HG02973 (cell line): ENCODE measurements around the gene ZNF827.
A peak's percentile ranks its signal among the peaks of the same experiment; 100 is the strongest.

Experiments
- ATAC-seq: cut with Tn5 transposase; IDR thresholded peaks from one replicate; pipeline ENCODE4 v1.9.1; 2021; ENCODE audit warnings: moderate library complexity; ENCODE audit not compliant: unreplicated experiment

The ZNF827 gene, protein sequence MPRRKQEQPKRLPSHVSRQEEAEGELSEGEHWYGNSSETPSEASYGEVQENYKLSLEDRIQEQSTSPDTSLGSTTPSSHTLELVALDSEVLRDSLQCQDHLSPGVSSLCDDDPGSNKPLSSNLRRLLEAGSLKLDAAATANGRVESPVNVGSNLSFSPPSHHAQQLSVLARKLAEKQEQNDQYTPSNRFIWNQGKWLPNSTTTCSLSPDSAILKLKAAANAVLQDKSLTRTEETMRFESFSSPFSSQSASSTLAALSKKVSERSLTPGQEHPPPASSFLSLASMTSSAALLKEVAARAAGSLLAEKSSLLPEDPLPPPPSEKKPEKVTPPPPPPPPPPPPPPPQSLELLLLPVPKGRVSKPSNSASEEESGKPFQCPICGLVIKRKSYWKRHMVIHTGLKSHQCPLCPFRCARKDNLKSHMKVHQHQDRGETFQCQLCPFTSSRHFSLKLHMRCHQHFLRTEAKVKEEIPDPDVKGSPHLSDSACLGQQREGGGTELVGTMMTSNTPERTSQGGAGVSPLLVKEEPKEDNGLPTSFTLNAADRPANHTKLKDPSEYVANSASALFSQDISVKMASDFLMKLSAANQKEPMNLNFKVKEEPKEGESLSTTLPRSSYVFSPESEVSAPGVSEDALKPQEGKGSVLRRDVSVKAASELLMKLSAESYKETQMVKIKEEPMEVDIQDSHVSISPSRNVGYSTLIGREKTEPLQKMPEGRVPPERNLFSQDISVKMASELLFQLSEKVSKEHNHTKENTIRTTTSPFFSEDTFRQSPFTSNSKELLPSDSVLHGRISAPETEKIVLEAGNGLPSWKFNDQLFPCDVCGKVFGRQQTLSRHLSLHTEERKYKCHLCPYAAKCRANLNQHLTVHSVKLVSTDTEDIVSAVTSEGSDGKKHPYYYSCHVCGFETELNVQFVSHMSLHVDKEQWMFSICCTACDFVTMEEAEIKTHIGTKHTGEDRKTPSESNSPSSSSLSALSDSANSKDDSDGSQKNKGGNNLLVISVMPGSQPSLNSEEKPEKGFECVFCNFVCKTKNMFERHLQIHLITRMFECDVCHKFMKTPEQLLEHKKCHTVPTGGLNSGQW

DNA sequence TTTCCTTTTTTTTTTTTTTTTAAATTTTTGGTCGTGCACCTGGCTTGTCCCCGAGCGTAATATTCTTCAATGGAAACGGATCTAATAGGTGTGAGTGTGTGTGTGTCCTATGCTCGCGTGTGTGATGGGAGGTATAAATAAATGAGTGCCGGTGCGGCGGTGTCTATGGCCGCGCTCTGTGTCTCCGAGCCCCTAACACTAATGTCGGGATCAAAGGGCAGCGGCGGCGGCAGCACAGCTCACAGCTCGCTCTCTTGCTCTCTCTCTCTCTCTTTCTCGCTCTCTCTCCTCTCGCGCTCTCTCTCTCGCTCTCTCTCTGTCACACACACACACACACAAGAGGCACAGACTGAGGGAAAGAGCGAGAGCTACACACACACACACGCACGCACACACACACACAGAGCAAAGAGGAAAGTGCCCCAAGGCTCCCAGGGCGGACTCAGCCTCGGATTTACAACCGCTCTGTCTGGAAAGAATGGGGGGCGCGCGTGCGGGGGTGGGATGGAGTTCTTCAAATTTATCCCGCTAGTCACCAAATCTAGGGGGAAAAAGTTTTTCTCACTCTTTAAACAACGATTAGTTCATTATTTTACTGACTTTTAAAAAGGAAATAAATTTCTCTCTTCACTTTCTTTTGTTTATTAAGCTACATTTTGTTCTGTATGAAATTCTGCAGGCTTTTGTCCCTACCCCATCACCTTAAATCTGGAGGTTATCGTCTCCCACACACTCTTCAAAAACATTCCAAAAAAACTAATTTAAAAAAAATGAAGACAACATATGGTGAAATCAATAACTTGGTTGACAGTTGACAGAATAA lies at the start of gene ZNF827:
ZNF827 (minus strand) TSS at position 206 of the 823 bp plus-strand sequence. CDS start 416 bp downstream, outside the sequence.
- peak; percentile 28 for ATAC-seq

DNA sequence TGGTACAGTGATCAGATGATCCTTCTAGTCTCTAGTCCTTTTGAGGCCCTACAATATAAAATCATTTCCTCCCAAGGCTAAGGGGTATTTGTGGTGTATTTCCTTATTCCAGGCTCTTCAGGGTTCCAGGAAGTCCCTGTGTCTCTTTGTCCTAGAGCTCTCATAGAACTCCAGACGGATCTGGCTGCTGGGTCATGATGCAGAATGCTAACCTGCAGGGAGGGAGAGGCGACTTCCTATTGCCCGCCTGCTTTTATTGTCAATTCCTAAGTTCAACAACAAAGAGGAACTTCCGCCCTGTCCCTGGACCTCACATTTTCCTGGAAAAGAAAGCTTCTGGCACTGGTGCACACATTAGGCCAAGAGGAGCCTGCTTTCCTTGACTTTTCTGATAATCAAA lies 45.9 kb upstream of the ZNF827 start:
- no peak for ATAC-seq

DNA sequence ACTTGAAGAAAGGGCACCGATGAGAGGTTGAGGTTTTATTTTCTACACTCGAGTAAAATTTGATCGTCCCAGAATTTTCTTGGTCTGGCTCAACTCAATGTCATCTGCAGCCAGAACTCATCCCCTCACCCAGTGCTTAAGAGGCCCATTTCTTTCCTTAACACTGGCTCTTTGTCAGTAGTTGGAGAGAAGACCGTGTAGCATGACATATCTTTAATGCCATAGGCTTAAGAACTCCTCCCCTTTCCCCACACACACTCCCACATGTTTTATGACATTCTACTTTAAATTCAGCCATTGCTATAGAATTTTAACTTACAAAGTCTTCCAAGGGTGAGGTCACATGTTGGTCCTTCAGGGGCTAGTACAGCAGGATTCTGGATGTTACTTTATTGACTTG lies 44.2 kb upstream of the ZNF827 start:
- ATAC-seq = no peak

DNA sequence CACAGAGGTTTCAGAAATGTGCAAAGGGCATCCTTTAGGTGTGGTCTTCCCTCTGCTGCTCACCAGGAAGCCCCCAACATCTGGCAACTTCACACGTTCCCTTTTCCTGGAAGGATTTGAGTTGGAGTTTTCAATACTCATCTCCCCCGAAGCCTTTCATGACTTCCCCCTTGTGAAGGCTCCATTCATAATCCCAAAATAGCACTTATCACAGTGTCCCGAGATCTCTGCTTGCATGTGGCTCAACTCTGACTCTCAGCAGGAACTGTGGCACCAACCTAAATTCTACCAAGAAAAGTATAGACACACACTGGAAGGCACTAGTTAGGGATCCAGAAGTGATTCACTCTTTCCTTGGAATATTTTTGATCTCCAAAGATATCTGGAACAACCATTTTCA lies 40.5 kb upstream of the ZNF827 start:
- no peak for ATAC-seq

DNA sequence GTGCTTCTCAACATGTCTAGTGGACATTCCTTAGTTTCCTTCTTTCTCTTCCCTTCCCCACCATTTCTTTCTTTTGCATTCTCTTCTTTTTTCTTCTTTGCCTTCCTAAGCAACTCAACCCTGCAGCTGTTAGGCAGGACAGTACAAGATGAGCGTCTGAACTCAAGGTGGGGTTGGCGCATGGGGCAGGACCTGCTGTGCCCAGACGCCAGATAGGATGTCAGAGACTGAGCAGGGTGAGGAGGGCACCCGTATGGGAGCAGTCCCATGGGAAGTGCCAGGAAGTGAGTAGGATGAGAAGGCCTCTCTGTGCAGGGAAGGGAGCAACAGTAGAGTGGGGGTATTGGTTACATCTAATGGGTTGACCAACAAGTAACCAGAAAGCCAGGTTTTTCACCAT lies 38.1 kb upstream of the ZNF827 start:
- ATAC-seq = no peak

DNA sequence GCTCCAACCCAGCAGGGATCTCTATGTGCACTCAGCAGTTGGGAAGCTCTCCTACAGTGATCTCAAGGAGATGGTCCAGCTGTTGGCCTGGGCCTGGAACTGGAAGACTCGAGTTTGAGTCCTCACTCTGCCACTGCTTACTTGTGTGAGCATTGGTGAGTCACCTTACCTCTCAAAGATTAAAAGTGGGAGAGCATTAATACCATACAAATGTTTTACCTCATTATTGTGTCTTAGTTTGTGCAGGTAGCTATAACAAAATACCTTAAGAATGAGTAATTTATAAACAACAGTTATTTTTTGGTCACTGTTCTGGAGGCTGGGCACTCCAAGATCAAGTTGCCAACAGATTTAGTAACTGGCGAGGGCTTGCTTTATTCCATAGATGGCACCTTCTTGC lies 21.4 kb upstream of the ZNF827 start:
- ATAC-seq = no peak

DNA sequence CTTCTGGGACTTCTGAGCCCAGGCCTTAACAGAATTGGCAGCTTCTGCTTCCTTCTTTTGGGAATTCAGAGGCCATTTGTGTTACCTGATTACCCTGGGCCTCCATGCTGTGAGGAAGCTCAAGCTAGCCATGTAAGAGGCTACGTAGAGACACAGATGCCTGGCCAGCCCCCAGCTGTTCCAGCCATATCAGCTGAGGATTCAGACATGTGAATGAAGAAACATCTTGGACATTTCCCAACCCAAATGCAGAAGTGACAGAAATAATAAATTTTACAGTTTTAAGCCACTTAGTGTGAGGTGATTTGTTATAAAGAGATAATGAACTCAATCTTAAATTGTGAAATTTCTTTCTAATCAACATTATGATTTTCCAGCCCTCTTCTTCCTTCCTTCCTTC lies 18.7 kb upstream of the ZNF827 start:
- ATAC-seq = no peak

DNA sequence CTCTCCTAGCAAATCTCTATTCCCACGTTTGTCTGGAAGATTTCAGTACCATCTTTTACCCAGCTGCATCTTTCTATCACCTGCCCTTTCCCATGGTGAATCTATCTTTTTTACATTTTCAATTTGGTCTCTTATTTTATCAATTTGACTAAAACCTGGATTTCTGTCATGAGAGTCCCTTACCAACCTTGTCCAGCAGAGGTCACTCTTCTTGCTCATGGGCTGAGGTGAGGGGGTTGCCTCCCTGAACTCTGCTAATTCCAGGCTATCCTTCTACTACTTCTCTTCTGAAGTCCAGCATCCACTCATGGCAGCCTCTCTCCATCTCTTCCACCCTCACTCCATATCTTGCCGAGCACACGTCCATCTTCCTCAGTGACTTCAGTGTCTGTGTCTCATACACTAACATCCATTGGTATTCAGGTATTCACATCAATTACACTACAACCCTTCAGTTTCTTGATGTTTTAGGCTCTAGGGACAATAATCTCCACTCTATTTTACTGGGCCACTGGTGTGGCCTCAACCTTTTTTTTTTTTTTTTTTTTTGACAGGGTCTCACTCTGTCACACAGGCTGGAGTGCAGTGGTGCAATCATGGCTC lies 17.8 kb upstream of the ZNF827 start:
- ATAC-seq = no peak

DNA sequence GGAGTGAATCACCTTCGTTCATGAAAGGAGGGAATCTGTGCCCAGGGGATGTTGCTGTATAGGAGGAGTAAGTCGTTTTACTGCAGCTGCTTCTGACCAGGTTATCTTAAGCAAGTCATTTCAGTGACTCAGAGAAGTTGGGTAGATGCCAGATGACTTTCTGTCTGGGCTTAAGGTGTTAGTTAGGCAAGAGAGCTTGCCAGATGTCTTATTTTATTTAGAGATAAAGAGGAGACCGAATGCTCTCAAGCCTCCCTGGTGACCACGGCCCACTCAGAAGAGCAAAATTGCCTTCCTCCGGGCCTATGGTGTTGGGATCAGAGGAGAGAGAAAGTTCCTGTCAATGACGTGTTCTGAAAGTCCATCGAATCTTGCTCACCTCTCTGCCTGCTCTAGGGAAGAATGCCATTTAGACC lies 16.3 kb upstream of the ZNF827 start:
- ATAC-seq = no peak

DNA sequence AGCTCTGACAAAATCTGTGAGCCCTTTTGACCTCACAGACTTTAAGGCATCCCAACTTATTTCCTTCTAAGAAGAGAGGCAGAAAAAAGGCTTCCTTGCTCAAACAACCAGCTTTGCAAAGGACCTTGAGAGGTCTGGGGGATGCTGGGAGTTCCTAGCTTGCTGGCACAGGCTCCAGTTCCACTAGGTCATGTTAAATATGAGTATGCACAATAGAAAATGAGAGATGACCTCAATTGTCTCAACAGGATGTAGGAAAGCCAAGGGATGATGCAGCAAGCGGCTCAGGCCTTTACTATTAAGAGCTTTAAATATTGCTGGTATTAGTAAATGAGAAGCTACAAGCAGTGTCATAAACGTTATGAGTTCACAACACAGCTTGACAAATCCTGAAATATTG lies 13.3 kb upstream of the ZNF827 start:
- no peak for ATAC-seq

DNA sequence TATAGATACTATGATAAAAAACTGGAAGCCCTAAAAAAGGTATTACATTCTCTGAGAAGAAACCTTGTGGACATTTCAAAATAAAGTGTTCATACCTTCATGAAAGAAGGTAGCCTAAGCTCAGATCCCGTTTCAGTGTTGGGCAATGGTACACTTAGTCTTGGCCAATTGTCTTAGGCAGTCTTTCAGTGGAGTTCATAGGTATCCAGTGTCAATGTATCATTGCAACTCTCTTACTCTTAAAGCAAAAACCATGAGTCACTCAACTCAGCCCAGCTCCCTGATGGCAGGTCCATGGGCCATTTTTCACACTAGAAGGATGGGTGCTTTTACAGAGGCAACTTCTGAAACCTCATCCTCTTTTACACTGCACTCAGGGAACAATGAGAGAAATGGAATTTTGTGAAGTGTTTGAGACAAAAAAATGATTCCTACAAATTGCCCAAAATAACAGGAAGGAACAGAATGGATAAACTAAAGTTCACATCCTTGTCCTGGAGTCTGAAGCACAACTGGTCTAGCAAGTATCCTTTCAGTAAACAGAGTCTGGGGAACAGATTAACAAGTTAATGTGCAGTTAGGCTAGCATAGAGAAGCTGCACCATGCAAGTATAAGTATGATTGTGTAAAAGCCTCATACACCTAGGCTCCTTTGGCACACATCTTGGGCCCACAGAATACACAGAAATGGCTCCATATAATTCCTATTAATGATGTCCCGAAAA lies 7.0 kb upstream of the ZNF827 start:
- ATAC-seq = no peak

DNA sequence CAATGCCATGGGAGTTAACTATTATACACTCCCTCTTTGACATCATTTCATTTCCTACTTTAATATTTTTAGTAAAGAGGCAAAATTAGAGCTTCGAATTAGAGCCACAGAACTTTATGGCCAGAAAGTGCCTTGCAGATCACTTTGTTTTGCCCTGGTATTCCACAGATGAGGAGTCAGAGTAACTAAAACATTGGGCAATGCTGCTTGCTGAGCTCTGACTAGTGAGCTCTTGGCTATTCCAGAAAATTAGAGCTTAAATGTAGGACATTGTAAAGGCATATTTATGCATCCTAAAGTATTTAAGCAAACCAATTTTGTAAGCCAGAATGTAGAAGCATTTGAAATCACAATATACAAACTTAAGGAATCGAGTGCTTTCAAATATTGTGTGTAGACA lies 6.3 kb upstream of the ZNF827 start:
- no peak for ATAC-seq

DNA sequence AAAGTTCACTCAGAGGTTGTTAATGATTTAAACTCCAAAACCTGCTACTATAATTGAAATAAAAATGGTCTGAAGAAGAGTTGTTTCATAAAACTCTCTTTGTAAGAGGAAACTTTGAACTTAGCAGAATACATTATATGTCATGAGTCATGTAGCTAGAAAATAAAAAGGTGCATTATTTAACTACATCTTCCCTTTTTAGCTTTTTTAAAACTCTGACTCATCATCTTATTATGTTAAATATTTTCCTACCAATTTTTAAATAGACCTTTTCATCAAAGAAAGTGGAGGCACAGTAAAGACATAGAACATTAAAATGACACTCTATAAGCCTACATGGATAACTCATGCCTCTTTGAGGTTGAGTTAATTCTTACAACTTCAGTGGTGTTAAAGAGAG lies 1.2 kb upstream of the ZNF827 start:
- no peak for ATAC-seq

DNA sequence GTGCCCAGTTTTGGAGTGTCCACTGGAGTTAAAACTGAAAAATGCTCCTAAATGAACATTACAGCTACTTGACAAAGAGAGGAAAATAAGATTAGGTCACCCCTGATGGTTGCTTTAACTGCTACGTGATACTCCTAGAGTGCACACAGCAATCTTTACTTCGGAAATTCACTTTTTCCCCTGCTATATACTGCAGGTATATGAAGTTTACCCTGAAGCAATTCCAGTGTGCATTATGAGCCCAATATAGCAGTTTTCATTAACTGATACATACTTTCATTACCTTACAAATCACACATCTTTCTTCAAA lies 773 bp upstream of the ZNF827 start:
- ATAC-seq = no peak

DNA sequence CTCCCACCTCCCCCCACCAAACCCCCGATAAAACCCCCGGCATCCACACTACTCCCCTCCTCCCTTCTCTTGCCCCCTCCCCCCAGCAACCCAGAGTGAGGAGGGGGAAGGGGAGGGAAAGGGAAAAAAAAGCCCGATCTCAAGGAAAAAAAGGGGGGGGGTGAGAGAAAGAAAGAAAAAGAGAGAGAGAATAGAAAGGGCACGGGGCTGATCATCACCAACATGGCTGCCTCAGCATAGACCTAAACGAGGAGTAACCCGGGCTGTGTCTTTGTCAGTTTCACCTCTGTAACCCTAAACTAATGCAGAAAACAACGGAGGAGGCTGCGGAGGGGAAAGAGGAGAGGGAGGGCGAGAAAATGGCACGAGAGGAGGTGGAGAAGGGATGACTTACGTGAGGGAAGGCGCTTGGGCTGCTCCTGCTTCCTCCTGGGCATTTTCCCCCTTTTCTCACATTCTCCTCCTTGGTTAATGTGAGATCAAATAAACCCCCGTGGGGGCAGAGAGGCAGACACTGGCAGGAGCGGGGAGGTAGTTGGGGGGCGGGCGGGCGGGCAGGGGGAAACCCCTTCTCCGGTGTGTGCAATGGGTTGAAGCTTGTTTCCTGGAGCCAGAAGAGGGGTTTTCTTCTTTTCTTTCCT lies 532 bp downstream of the ZNF827 start:
- ATAC-seq = peak; percentile 16

DNA sequence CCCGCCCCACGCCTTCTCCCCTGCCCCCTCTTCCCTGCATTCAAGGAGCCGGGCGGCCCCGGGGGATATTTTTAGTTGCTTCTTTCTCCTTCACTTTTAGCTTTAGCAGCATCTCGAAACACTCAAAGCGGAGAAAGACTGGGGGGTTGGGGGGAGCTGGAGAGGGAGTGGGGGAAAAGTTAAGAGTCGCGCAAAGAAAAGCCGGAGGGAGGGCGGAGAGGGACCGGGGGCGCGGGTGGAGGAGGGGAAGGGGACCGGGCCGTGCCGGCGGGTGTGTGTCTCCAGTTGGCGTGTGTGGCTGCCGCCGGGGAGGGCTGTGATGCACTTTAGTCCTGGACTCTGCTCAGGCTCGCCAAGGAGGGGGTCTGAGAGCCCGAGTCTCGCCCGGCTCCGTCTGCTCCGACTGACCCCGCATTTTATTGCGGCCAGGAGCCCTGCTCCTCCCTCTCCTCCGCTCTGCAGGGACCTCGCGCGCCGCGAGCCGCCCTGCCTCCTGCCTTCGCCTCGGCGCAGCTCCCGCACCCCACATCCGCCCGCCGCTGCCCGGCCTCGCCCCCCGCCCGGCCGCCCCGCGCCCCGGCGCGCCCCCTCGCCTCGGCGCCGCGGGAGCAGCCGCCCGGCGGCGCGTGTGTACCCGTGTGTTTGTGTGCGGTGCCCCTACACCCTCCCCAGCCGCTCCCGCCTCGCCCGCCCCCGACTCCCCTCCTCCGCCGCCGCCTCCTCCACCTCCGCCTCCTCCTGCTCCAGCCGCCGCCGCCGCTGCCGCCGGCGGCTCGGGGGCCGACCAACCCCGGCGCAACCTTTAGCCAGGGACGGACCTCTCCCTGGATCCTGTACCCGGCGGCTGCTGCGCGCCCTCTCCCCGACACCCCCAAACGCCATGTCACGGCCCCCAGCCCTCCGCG lies 1.4 kb downstream of the ZNF827 start:
- ATAC-seq = peak; percentile 21

DNA sequence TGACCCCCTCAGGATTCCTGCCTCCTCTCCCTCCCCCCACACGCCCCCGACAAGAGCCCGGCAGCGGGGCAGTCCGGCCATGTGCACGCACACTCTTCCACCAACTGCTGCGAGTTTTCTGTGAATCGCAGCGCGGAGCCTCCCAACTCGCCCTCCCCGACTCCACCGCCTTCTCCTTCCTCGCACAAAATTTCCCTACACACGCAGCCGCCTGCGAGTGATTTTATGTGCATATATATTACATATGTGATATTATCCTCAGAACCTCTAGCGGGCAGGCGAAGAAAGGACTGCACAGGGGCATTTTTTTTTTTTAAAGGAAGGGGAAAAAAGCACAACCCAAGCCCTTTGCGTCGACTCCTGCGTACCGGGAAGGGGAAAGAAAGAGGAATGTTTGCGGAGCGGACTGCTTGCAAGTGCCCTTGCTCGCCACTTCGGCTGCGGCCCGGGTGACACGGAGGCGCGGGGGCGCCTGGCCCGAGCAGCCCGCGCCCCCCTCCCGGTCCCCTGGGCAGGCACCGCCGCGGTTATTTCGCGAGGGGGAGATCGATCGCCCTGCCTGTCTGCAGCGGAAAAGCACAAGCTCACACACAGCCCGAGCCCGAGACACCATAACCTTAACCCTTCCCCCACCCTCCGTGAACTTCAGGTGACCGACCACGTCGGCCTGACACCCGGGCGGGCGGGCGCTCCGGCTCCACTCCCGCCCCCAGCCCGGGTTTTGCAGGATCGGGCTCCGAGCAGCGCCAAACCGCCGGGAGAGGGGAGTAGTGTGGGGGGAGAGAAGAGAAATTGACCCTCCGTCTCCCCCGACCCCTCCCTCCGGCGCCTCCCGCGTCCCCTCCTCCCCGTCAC lies 2.3 kb downstream of the ZNF827 start:
- peak; percentile 50 for ATAC-seq
